ENCODE data around the gene MOSPD2. TPM values are rescaled to one million over a fixed set of nuclear protein-coding genes. Genes with fewer than 3 reads are reported as not detected.

The MOSPD2 gene
- total and polyA plus RNA-seq, 7 donors: 3.0 to 22.1 (median 14.3) TPM

GRCh38 chrX:14902537-14902936, 29.3 kb downstream of the MOSPD2 start:
- intact Hi-C loops (cut with DNase I): no loop called here
- Histone ChIP-seq H3K36me3 (no peaks in the 10 kb centered on the region), H3K4me1 (no peaks in the 10 kb centered on the region), H3K27me3 (no peaks in the 10 kb centered on the region), H3K4me3 (no peak overlapping the region), H3K27ac (no peak overlapping the region), H3K9me3 (no peaks in the 10 kb centered on the region)
- no peak for TF ChIP-seq POLR2A (IDR thresholded peaks at IDR 0.05)
- TF ChIP-seq POLR2AphosphoS5 (IDR thresholded peaks at IDR 0.05): no peak
- no peak for TF ChIP-seq CTCF (IDR thresholded peaks at IDR 0.05)
- TF ChIP-seq EP300 (IDR thresholded peaks at IDR 0.05): no peak
- no peak for DNase-seq

- no peak overlapping the region for H3K27ac ChIP-seq
- WGBS, 2 donors: 68 to 95% methylated on average over 2 of the region's 2 CpGs
- no peak overlapping the region for H3K4me3 ChIP-seq
- intact Hi-C loops (cut with DNase I): no loop called here
- no peaks in the 10 kb centered on the region for H3K9me3 ChIP-seq
- TF ChIP-seq POLR2AphosphoS5 (IDR thresholded peaks at IDR 0.05) (no peak), EP300 (IDR thresholded peaks at IDR 0.05) (no peak), CTCF (IDR thresholded peaks at IDR 0.05) (no peak), POLR2A (IDR thresholded peaks at IDR 0.05) (no peak)
- H3K36me3 ChIP-seq: no peaks in the 10 kb centered on the region
- no peaks in the 10 kb centered on the region for H3K4me1 ChIP-seq
- no peaks in the 10 kb centered on the region for H3K27me3 ChIP-seq
- no peak for DNase-seq
Measured at GRCh38 chrX:14903891-14904290, 30.7 kb downstream of the MOSPD2 start.

- intact Hi-C loops (cut with DNase I): no loop called here
- DNase-seq: no peak
- H3K36me3 ChIP-seq: peaks cover 0 to 36% (median 0%) of the 10 kb centered on the region in 4 donors
- TF ChIP-seq EP300 (IDR thresholded peaks at IDR 0.05) (no peak), POLR2A (IDR thresholded peaks at IDR 0.05) (no peak), POLR2AphosphoS5 (IDR thresholded peaks at IDR 0.05) (no peak), CTCF (IDR thresholded peaks at IDR 0.05) (no peak)
- H3K27ac ChIP-seq: no peak overlapping the region
- no peaks in the 10 kb centered on the region for H3K4me1 ChIP-seq
- no peaks in the 10 kb centered on the region for H3K9me3 ChIP-seq
- WGBS, 2 donors: 96 to 98% methylated on average over 2 of the region's 2 CpGs
- H3K4me3 ChIP-seq: no peak overlapping the region
- no peaks in the 10 kb centered on the region for H3K27me3 ChIP-seq
Measured at GRCh38 chrX:14913241-14913640, 40.0 kb downstream of the MOSPD2 start.

- TF ChIP-seq CTCF (IDR thresholded peaks at IDR 0.05): no peak
- TF ChIP-seq POLR2AphosphoS5 (IDR thresholded peaks at IDR 0.05): no peak
- TF ChIP-seq EP300 (IDR thresholded peaks at IDR 0.05): no peak
- no peak for TF ChIP-seq POLR2A (IDR thresholded peaks at IDR 0.05)
- H3K9me3 ChIP-seq: no peaks in the 10 kb centered on the region
- no peak for DNase-seq
- no peak overlapping the region for H3K4me3 ChIP-seq
- peaks cover 0 to 36% (median 0%) of the 10 kb centered on the region in 4 donors for H3K36me3 ChIP-seq
- 95 to 98% methylated on average over 3 of the region's 3 CpGs for WGBS, 2 donors
- intact Hi-C loops (cut with DNase I): no loop called here
- H3K27me3 ChIP-seq: no peaks in the 10 kb centered on the region
- H3K4me1 ChIP-seq: no peaks in the 10 kb centered on the region
- no peak overlapping the region for H3K27ac ChIP-seq
Measured at GRCh38 chrX:14915596-14915995, 42.4 kb downstream of the MOSPD2 start.

- no peak for DNase-seq
- Histone ChIP-seq H3K4me3 (no peak overlapping the region), H3K4me1 (no peaks in the 10 kb centered on the region), H3K9me3 (no peaks in the 10 kb centered on the region), H3K27ac (no peak overlapping the region), H3K27me3 (no peaks in the 10 kb centered on the region), H3K36me3 (peaks cover 0 to 35% (median 0%) of the 10 kb centered on the region in 4 donors)
- TF ChIP-seq POLR2AphosphoS5 (IDR thresholded peaks at IDR 0.05): no peak
- TF ChIP-seq POLR2A (IDR thresholded peaks at IDR 0.05): no peak
- TF ChIP-seq EP300 (IDR thresholded peaks at IDR 0.05): no peak
- no peak for TF ChIP-seq CTCF (IDR thresholded peaks at IDR 0.05)
- WGBS, 2 donors: 65 to 83% methylated on average over 3 of the region's 3 CpGs
- intact Hi-C loops (cut with DNase I): no loop called here
Measured at GRCh38 chrX:14916017-14916674, 42.9 kb downstream of the MOSPD2 start.
